K562 (cell line): ENCODE measurements around the gene WDR76. TPM values are rescaled to one million over a fixed set of nuclear protein-coding genes. Genes with fewer than 3 reads are reported as not detected.

Experiments
- ATAC-seq: fragments of 200-7000 bp; cut with Tn5 transposase; 3 replicates; pipeline ENCODE4 v1.9.1; 2020; ENCODE audit warnings: moderate library complexity
- BruUV-seq: library from RNA; stranded (reverse); fragments of 400-500 nt; replicated peaks from 2 replicates; lab custom pipeline; 2021; lab: Mats Ljungman, UMichigan
- CTCF ChIA-PET: fragments of 300-600 bp; formaldehyde crosslinking; extraction: SDS; loops from one replicate; lab custom pipeline; 2021; ENCODE audit warnings: low intra/inter-chr PET ratio; lab: Yijun Ruan, JAX
- POLR2A ChIA-PET: fragments of 300-600, 350-650 bp; sonication (Branson Sonifier 250); formaldehyde crosslinking; extraction: SDS; loops from one replicate; lab custom pipeline; 2021; ENCODE audit warnings: antibody characterized with exemption, inconsistent platforms; lab: Yijun Ruan, JAX
- DNase-seq, 4 experiments: peaks; one replicate each; pipeline versions ENCODE4 v3.0.0 to v3.0.0-alpha.2; 2011 to 2018; ENCODE audit warnings: low spot score in 3 of 4, mixed read lengths in 3 of 4; ENCODE audit errors: extremely low read depth in 1 of 4
- FAIRE-seq: peaks from 2 replicates; lab custom pipeline; 2011; peaks lifted over from hg19 to GRCh38; lab: Jason Lieb, UNC
- H2AFZ ChIP-seq: 2 replicates; pipeline ENCODE4 v1.6.0; 2011; ENCODE audit warnings: low read depth, low read length, control low read depth, inconsistent platforms
- H3K27ac ChIP-seq: fragments of 200-600 bp; 3 replicates; pipeline ENCODE4 v1.8.0; 2011; ENCODE audit warnings: low read depth, mild to moderate bottlenecking, control low read depth, inconsistent platforms, low read length, moderate library complexity, mixed read lengths; ENCODE audit errors: extremely low read depth
- H3K27me3 ChIP-seq, 2 experiments: fragments of 300-600 bp in 1 of 2; 2 replicates in 1 of 2; 3 replicates in 1 of 2; pipeline versions ENCODE4 v1.6.0 to v1.8.0; 2011; ENCODE audit warnings: inconsistent platforms in 2 of 2, low read length in 2 of 2, mild to moderate bottlenecking in 1 of 2, mixed read lengths in 1 of 2, moderate library complexity in 1 of 2; ENCODE audit not compliant: control insufficient read depth in 2 of 2, insufficient read depth in 2 of 2
- H3K36me3 ChIP-seq: fragments of 300-600 bp; 3 replicates; pipeline ENCODE4 v1.8.0; 2011; ENCODE audit warnings: mild to moderate bottlenecking, low read length, inconsistent platforms; ENCODE audit not compliant: control insufficient read depth, insufficient read depth
- H3K4me1 ChIP-seq, 2 experiments: fragments of 200-600 bp in 1 of 2; replicated peaks in 1 of 2; 2 replicates in 1 of 2; 3 replicates in 1 of 2; pipeline versions ENCODE4 v1.5.1 to v1.8.0; 2011; ENCODE audit warnings: inconsistent platforms in 2 of 2, low read length in 2 of 2, mild to moderate bottlenecking in 1 of 2, mixed read lengths in 1 of 2, moderate library complexity in 1 of 2; ENCODE audit not compliant: control insufficient read depth in 2 of 2, insufficient read depth in 2 of 2
- H3K4me2 ChIP-seq: 2 replicates; pipeline ENCODE4 v1.6.1; 2011; ENCODE audit warnings: low read length, control low read depth, inconsistent platforms, mixed read lengths; ENCODE audit not compliant: insufficient read depth
- H3K4me3 ChIP-seq: fragments of 200-600 bp; sonication (generic), shearing (Covaris generic); 2 replicates; pipeline ENCODE4 v1.5.1; 2016; ENCODE audit warnings: control low read depth, inconsistent platforms
- H3K79me2 ChIP-seq: fragments of 200-600 bp; 3 replicates; pipeline ENCODE4 v1.8.0; 2011; ENCODE audit warnings: low read length, inconsistent platforms; ENCODE audit not compliant: control insufficient read depth, insufficient read depth
- H3K9ac ChIP-seq, 2 experiments: 2 replicates each; pipeline versions ENCODE4 v1.6.0 to v1.6.1; 2011; ENCODE audit warnings: low read depth in 2 of 2, low read length in 2 of 2, control low read depth in 1 of 2, inconsistent platforms in 1 of 2, mild to moderate bottlenecking in 1 of 2, mixed read lengths in 1 of 2; ENCODE audit not compliant: insufficient read depth in 1 of 2
- H3K9me1 ChIP-seq: one replicate; pipeline ENCODE4 v1.6.0; 2011; ENCODE audit warnings: inconsistent platforms, mild to moderate bottlenecking, low read length, moderate library complexity; ENCODE audit not compliant: control insufficient read depth, insufficient read depth
- H3K9me3 ChIP-seq: replicated peaks from 2 replicates; pipeline ENCODE4 v1.5.1; 2011; ENCODE audit warnings: low read depth, low read length, inconsistent platforms; ENCODE audit not compliant: control insufficient read depth, insufficient read depth
- H4K20me1 ChIP-seq: replicated peaks from 2 replicates; pipeline ENCODE4 v1.6.1; 2011; ENCODE audit warnings: low read length, inconsistent platforms, mixed read lengths; ENCODE audit not compliant: control insufficient read depth, insufficient read depth
- ATF1 ChIP-seq, 2 experiments: fragments of 450-650 bp in 1 of 2; IDR thresholded peaks; 2 replicates each; pipeline ENCODE4 v1.6.1; 2016; ENCODE audit warnings: missing compliant biosample characterization in 1 of 2, missing genetic modification characterization in 1 of 2
- OTX1 ChIP-seq: fragments of 450-650 bp; formaldehyde crosslinking; IDR thresholded peaks from 2 replicates; pipeline ENCODE4 v1.4.0; 2022; ENCODE audit warnings: mild to moderate bottlenecking
- TAF1 ChIP-seq: IDR thresholded peaks from 2 replicates; pipeline ENCODE4 v1.6.1; 2011; ENCODE audit warnings: mild to moderate bottlenecking, low read length, moderate library complexity; ENCODE audit not compliant: insufficient read depth, control insufficient read depth, severe bottlenecking; ENCODE audit errors: extremely low read depth
- TARDBP ChIP-seq: fragments of 450-650 bp; IDR thresholded peaks from 2 replicates; pipeline ENCODE4 v1.6.1; 2016
- WGBS: fragments of 100-300 bp; shearing (Covaris generic); methylation state at CpG from one replicate; pipeline ENCODE4 v1.1.6; 2016; ENCODE audit warnings: low coverage, mixed read lengths; ENCODE audit not compliant: insufficient coverage; ENCODE audit errors: missing lambda C conversion rate; 5-methylcytosine and 5-hydroxymethylcytosine counted together
- in situ Hi-C: fragments of 300-500 bp; cut with MboI; formaldehyde crosslinking; loops from 4 replicates; pipeline ENCODE4 v1.15.0; 2018; ENCODE audit warnings: inconsistent platforms, mixed read lengths
- intact Hi-C: fragments of 100-400 bp; cut with micrococcal nuclease; formaldehyde crosslinking; loops from 2 replicates; pipeline ENCODE4 v1.14.2; 2022
- polyA plus RNA-seq, 8 experiments: library from polyadenylated mRNA; depleted of rRNA in 4 of 8; stranded (reverse) in 5 of 8; unstranded in 3 of 8; fragments of >200 nt; fragmentation: Nextera tagmentation in 2 of 8; fragmentation: Illumina TruSeq in 1 of 8; extraction: Ambion mirVana in 2 of 8; extraction: Trizol in 1 of 8; gene quantifications; 2 replicates each; pipeline versions ENCODE4 v1.2.1 to v1.2.3, GENCODE V29; 2011 to 2014; ENCODE audit warnings: inconsistent platforms in 1 of 8, missing spikeins in 1 of 8
- total RNA-seq, 7 experiments: library from RNA; depleted of rRNA in 6 of 7; stranded (reverse); fragments of >200 nt in 6 of 7; fragmentation: Illumina TruSeq in 2 of 7; extraction: Trizol in 2 of 7; gene quantifications; 2 replicates each; pipeline versions ENCODE4 v1.2.1 to v1.2.3, GENCODE V29; 2011 to 2021; ENCODE audit warnings: low replicate concordance in 1 of 7
- TF ChIP-seq, protein P1 (sequence below), 3 experiments: IDR thresholded peaks in 2 of 3; conservative IDR thresholded peaks in 1 of 3; 2 replicates each; pipeline ENCODE4 v1.5.1; 2011 to 2012; ENCODE audit warnings: low read length in 3 of 3, mild to moderate bottlenecking in 3 of 3, control low read depth in 2 of 3, improper control_type of control experiment in 1 of 3, inconsistent platforms in 1 of 3, low read depth in 1 of 3, mixed read lengths in 1 of 3, moderate library complexity in 1 of 3; ENCODE audit not compliant: insufficient read depth in 2 of 3
- TF ChIP-seq, protein P2 (sequence below), 2 experiments: fragments of 450-650 bp; formaldehyde crosslinking in 1 of 2; IDR thresholded peaks; 2 replicates each; pipeline versions ENCODE4 v1.4.0 to v1.6.1; 2014 to 2020; ENCODE audit warnings: mild to moderate bottlenecking in 2 of 2, borderline replicate concordance in 1 of 2, low read depth in 1 of 2
- TF ChIP-seq, protein P3 (sequence below): fragments of 450-650 bp; formaldehyde crosslinking; conservative IDR thresholded peaks from 2 replicates; pipeline ENCODE4 v1.4.0; 2022; ENCODE audit warnings: mild to moderate bottlenecking, missing genetic modification characterization

The WDR76 gene
- total and polyA plus RNA-seq, 9 of the 15 experiments (the other 6 are each of a cell fraction or from before 2014, with no cell fraction given): 9.8 to 69.5 (median 44.4) TPM

DNA sequence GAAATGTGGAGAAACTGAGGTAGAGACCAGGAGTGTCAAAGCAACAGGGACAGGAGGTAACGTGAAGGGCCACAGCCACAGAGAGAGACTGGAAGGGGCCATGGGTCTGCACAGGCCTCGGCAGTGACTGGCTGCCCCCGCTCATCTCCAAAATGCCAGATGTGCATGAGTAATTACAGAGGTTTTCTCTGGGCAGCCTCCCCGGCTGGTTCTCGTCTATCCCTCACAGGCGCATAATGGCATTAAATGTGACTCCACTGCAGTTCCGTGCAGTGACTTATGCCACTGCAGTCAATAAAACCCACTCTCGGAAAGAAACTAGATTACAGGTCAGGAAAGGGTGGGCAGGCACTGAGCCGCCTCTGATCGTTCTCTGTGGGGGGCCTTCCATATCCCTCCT, 74.7 kb downstream of the WDR76 start:
- TF ChIP-seq TAF1: no peak
- TF ChIP-seq OTX1: no peak
- TF ChIP-seq, protein P1, sequence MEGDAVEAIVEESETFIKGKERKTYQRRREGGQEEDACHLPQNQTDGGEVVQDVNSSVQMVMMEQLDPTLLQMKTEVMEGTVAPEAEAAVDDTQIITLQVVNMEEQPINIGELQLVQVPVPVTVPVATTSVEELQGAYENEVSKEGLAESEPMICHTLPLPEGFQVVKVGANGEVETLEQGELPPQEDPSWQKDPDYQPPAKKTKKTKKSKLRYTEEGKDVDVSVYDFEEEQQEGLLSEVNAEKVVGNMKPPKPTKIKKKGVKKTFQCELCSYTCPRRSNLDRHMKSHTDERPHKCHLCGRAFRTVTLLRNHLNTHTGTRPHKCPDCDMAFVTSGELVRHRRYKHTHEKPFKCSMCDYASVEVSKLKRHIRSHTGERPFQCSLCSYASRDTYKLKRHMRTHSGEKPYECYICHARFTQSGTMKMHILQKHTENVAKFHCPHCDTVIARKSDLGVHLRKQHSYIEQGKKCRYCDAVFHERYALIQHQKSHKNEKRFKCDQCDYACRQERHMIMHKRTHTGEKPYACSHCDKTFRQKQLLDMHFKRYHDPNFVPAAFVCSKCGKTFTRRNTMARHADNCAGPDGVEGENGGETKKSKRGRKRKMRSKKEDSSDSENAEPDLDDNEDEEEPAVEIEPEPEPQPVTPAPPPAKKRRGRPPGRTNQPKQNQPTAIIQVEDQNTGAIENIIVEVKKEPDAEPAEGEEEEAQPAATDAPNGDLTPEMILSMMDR (IDR thresholded peaks at IDR 0.05 in 2 of 3, conservative IDR thresholded peaks at IDR 0.05 in 1 of 3; ENCODE audit: insufficient read depth in 2 of 3, low read depth in 1 of 3, low read length in 3 of 3): no peak
- TF ChIP-seq, protein P2, sequence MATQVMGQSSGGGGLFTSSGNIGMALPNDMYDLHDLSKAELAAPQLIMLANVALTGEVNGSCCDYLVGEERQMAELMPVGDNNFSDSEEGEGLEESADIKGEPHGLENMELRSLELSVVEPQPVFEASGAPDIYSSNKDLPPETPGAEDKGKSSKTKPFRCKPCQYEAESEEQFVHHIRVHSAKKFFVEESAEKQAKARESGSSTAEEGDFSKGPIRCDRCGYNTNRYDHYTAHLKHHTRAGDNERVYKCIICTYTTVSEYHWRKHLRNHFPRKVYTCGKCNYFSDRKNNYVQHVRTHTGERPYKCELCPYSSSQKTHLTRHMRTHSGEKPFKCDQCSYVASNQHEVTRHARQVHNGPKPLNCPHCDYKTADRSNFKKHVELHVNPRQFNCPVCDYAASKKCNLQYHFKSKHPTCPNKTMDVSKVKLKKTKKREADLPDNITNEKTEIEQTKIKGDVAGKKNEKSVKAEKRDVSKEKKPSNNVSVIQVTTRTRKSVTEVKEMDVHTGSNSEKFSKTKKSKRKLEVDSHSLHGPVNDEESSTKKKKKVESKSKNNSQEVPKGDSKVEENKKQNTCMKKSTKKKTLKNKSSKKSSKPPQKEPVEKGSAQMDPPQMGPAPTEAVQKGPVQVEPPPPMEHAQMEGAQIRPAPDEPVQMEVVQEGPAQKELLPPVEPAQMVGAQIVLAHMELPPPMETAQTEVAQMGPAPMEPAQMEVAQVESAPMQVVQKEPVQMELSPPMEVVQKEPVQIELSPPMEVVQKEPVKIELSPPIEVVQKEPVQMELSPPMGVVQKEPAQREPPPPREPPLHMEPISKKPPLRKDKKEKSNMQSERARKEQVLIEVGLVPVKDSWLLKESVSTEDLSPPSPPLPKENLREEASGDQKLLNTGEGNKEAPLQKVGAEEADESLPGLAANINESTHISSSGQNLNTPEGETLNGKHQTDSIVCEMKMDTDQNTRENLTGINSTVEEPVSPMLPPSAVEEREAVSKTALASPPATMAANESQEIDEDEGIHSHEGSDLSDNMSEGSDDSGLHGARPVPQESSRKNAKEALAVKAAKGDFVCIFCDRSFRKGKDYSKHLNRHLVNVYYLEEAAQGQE (IDR thresholded peaks at IDR 0.05; ENCODE audit: borderline replicate concordance): no peak
- TF ChIP-seq, protein P2 (CRISPR knock-in tag; IDR thresholded peaks at IDR 0.05; ENCODE audit: low read depth): no peak
- no peak for TF ChIP-seq ATF1 (CRISPR knock-in tag; IDR thresholded peaks at IDR 0.05)
- no peak for TF ChIP-seq ATF1 (tag; IDR thresholded peaks at IDR 0.05)
- no peak for TF ChIP-seq TARDBP
- TF ChIP-seq, protein P3, sequence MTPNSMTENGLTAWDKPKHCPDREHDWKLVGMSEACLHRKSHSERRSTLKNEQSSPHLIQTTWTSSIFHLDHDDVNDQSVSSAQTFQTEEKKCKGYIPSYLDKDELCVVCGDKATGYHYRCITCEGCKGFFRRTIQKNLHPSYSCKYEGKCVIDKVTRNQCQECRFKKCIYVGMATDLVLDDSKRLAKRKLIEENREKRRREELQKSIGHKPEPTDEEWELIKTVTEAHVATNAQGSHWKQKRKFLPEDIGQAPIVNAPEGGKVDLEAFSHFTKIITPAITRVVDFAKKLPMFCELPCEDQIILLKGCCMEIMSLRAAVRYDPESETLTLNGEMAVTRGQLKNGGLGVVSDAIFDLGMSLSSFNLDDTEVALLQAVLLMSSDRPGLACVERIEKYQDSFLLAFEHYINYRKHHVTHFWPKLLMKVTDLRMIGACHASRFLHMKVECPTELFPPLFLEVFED (CRISPR knock-in tag): no peak
- Histone ChIP-seq H3K27ac (no peak overlapping the region), H3K79me2 (no peaks in the 10 kb centered on the region), H3K9me3 (no peaks in the 10 kb centered on the region), H4K20me1 (no peaks in the 10 kb centered on the region), H3K4me1 (peaks cover 8 to 20% of the 10 kb centered on the region in 2 experiments; a peak in 4 of 5 replicates), H3K27me3 (no peaks in the 10 kb centered on the region), H3K4me2 (no peak overlapping the region), H3K36me3 (no peaks in the 10 kb centered on the region), H3K4me3 (no peak overlapping the region), H2AFZ (peak overlapping the region; percentile 59; the same call in 1 of the 2 replicates), H3K9ac (no peak overlapping the region), H3K9me1 (peaks cover 5% of the 10 kb centered on the region)
- no TSS peak for BruUV-seq
- WGBS: 75% methylated on average over 10 of the region's 10 CpGs
- FAIRE-seq (no peak), ATAC-seq (no peak), DNase-seq (no peak)
- POLR2A ChIA-PET: interaction anchor here (1.2 kb wide), 1 partner anchor 27 kb away, joined by 4 read pairs; no protein-coding TSS in a partner anchor
- intact Hi-C loops: loop anchor here (5.0 to 10.0 kb wide), 3 partner anchors 103 to 416 kb away; no protein-coding TSS in a partner anchor
- CTCF ChIA-PET: no interaction called here
- in situ Hi-C loops: loop anchor here (5.0 kb wide), 1 partner anchor 156 kb away; no protein-coding TSS in a partner anchor
